DMS53 (cell line): ENCODE measurements around the gene MYCN.
"Not testable (repeated sequence)": the region's sequence is repeated elsewhere in the genome, so short reads cannot be mapped to it uniquely, and the experiment has no call there.

ENCODE experiments used
- DNase-seq: peaks from one replicate; lab custom pipeline; 2025; lab: John Stamatoyannopoulos, UW

MYCN gene

GRCh38 chr2:15907461-15908324 is 32.7 kb upstream of the MYCN start:
- no peak for DNase-seq

- DNase-seq, result no peak
These were observed 32.0 kb upstream of the MYCN start for GRCh38 chr2:15908371-15908770.

- no peak for DNase-seq
These were observed 31.2 kb upstream of the MYCN start for GRCh38 chr2:15909157-15909556.

GRCh38 chr2:15909736-15910135 is 30.6 kb upstream of the MYCN start:
- DNase-seq, result no peak

- not testable (repeated sequence) for DNase-seq
These were observed 29.1 kb upstream of the MYCN start for GRCh38 chr2:15911270-15911669.

GRCh38 chr2:15911686-15912085 is 28.7 kb upstream of the MYCN start:
- no peak for DNase-seq

GRCh38 chr2:15912203-15912602 is 28.1 kb upstream of the MYCN start:
- no peak for DNase-seq

GRCh38 chr2:15913146-15913545 is 27.2 kb upstream of the MYCN start:
- DNase-seq, result peak; percentile 3

GRCh38 chr2:15914596-15915385 is 25.6 kb upstream of the MYCN start:
- no peak for DNase-seq

GRCh38 chr2:15915546-15915945 is 24.8 kb upstream of the MYCN start:
- DNase-seq, result not testable (repeated sequence)

GRCh38 chr2:15916336-15916735 is 24.0 kb upstream of the MYCN start:
- DNase-seq, result no peak

- DNase-seq, result no peak
These were observed 21.5 kb upstream of the MYCN start for GRCh38 chr2:15918761-15919356.

- DNase-seq, result peak; percentile 90
These were observed 20.5 kb upstream of the MYCN start for GRCh38 chr2:15919716-15920434.

- DNase-seq, result peak; percentile 21
These were observed 19.7 kb upstream of the MYCN start for GRCh38 chr2:15920696-15921095.

- no peak for DNase-seq
These were observed 16.8 kb upstream of the MYCN start for GRCh38 chr2:15923597-15923996.

GRCh38 chr2:15925819-15926218 is 14.5 kb upstream of the MYCN start:
- DNase-seq, result no peak

GRCh38 chr2:15926252-15926651 is 14.1 kb upstream of the MYCN start:
- DNase-seq, result no peak

GRCh38 chr2:15927551-15928218 is 12.7 kb upstream of the MYCN start:
- DNase-seq, result no peak

- DNase-seq, result not testable (repeated sequence)
These were observed 11.3 kb upstream of the MYCN start for GRCh38 chr2:15929008-15929407.

- DNase-seq, result no peak
These were observed 10.5 kb upstream of the MYCN start for GRCh38 chr2:15929861-15930260.

- DNase-seq, result no peak
These were observed 9.6 kb upstream of the MYCN start for GRCh38 chr2:15930589-15931318.
